Activated naive CD8-positive, alpha-beta T cell treated with anti-CD3 and anti-CD28 coated beads, Interleukin-2, amount 10 ng/mL, durations not matched to agents 7 days and 5 days (primary cell): Measurements from ENCODE around the gene ATG9B. TPM values are rescaled to one million over a fixed set of nuclear protein-coding genes. Genes with fewer than 3 reads are reported as not detected.

Source experiments
- total RNA-seq, 2 experiments: library from RNA; stranded (reverse); gene quantifications; one replicate each; pipeline ENCODE4 v1.2.3, GENCODE V29; 2021

ATG9B gene
- total RNA-seq, 2 experiments from 2014 or later = 11.1 to 11.6 TPM

Other genes starting within 250 kb of the ATG9B start
- gene TMEM176B, start 224.1 kb downstream of the ATG9B start, total RNA-seq = under 1 TPM; 0.61 to 0.82 TPM
- gene TMEM176A, start 223.7 kb downstream of the ATG9B start, total RNA-seq = under 1 TPM in 1 of 2 experiments, not detected in 1; 0.54 TPM
- gene AOC1, start 172.0 kb downstream of the ATG9B start, total RNA-seq = not detected
- gene KCNH2, start 46.2 kb downstream of the ATG9B start, total RNA-seq = under 1 TPM; 0.50 to 0.54 TPM
- 10 to 100 TPM; 12.5 to 15.8 TPM for gene NOS3, start 33.5 kb downstream of the ATG9B start, total RNA-seq
- 10 to 100 TPM; 48.1 to 48.3 TPM for gene ABCB8, start 4.0 kb upstream of the ATG9B start, total RNA-seq
- 1 to 10 TPM; 4.7 to 6.0 TPM for gene ASIC3, start 24.0 kb upstream of the ATG9B start, total RNA-seq
- 10 to 100 TPM; 15.3 to 15.9 TPM for gene CDK5, start 33.4 kb upstream of the ATG9B start, total RNA-seq
- gene SLC4A2, start 35.1 kb upstream of the ATG9B start, total RNA-seq = 10 to 100 TPM; 86.8 to 89.9 TPM
- gene FASTK, start 56.3 kb upstream of the ATG9B start, total RNA-seq = 100 to 1,000 TPM in 1 of 2 experiments, 10 to 100 TPM in 1; 96.5 to 100 TPM
- gene TMUB1, start 59.0 kb upstream of the ATG9B start, total RNA-seq = 10 to 100 TPM; 75.7 to 78.3 TPM
- 10 to 100 TPM; 31.7 to 32.7 TPM for gene AGAP3, start 62.0 kb upstream of the ATG9B start, total RNA-seq
- gene GBX1, start 143.2 kb upstream of the ATG9B start, total RNA-seq = not detected
- gene ASB10, start 162.8 kb upstream of the ATG9B start, total RNA-seq = not detected
- gene H2BK1, start 186.0 kb upstream of the ATG9B start, total RNA-seq = 1 to 10 TPM; 1.6 to 2.2 TPM
- gene ABCF2, start 202.7 kb upstream of the ATG9B start, total RNA-seq = 10 to 100 TPM; 29.5 to 31.2 TPM
- 10 to 100 TPM; 44.3 to 48.4 TPM for gene CHPF2, start 208.0 kb upstream of the ATG9B start, total RNA-seq
- gene SMARCD3, start 224.2 kb upstream of the ATG9B start, total RNA-seq = 10 to 100 TPM in 1 of 2 experiments, 1 to 10 TPM in 1; 7.8 to 12.6 TPM